ENCODE data around the gene PAFAH1B2.

Gene PAFAH1B2

DNA sequence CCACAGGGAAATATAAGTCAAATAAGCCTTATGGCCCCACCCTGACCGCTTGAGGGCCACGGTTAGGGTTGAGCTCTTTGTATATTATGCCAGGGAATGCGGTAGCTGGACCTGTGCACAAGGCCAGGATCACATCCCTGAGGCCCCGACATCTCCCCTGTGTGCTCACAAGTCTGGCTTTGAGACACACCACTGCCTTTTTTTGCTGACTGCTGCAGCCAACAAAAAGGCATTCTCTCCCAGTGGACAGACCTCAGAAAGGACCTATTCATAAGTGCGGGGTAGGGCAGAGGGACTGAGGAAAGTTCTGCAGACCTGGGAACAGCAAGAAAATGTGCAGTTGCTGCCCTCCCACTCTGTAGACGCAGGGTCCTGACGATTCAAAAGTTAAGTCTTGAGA, 31.0 kb downstream of the PAFAH1B2 start:
- no peaks in the 10 kb centered on the region for H4K20me1 ChIP-seq (ENCODE audit: low read depth, low read length)
- H3K27ac ChIP-seq (ENCODE audit: low read depth, low read length): no peak overlapping the region
- no peaks in the 10 kb centered on the region for H3K27me3 ChIP-seq (ENCODE audit: low read length)
- TF ChIP-seq CTCF (IDR thresholded peaks at IDR 0.05; ENCODE audit: insufficient read depth, low read length, poor library complexity, severe bottlenecking) (no peak), EZH2phosphoT487 (conservative IDR thresholded peaks at IDR 0.05; ENCODE audit: low read length) (no peak)
- H2AFZ ChIP-seq (ENCODE audit: low read depth, low read length, severe bottlenecking): no peak overlapping the region
- H3K9ac ChIP-seq (ENCODE audit: low read length): no peak overlapping the region
- H3K36me3 ChIP-seq (ENCODE audit: low read length): no peaks in the 10 kb centered on the region
- no peaks in the 10 kb centered on the region for H3K9me2 ChIP-seq (replicated peaks; ENCODE audit: insufficient read depth, low read length)
- H3K9me3 ChIP-seq (ENCODE audit: insufficient read depth, low read length): no peaks in the 10 kb centered on the region
- peaks cover 3% of the 10 kb centered on the region; the same call in 1 of the 2 replicates for H3F3A ChIP-seq (ENCODE audit: insufficient read depth)
- H3K79me2 ChIP-seq (ENCODE audit: insufficient read depth, low read length): no peaks in the 10 kb centered on the region
- H3K4me2 ChIP-seq (ENCODE audit: low read depth, low read length, poor library complexity, severe bottlenecking): no peak overlapping the region
- H3K4me3 ChIP-seq (ENCODE audit: insufficient read depth, low read length, poor library complexity, severe bottlenecking): no peak overlapping the region

GRCh38 chr11:117175781-117176180, 31.7 kb downstream of the PAFAH1B2 start:
- Histone ChIP-seq H3K27me3 (ENCODE audit: low read length) (no peaks in the 10 kb centered on the region), H4K20me1 (ENCODE audit: low read depth, low read length) (no peaks in the 10 kb centered on the region), H3K9ac (ENCODE audit: low read length) (no peak overlapping the region), H3K4me3 (ENCODE audit: insufficient read depth, low read length, poor library complexity, severe bottlenecking) (no peak overlapping the region), H2AFZ (ENCODE audit: low read depth, low read length, severe bottlenecking) (no peak overlapping the region), H3K9me2 (replicated peaks; ENCODE audit: insufficient read depth, low read length) (no peaks in the 10 kb centered on the region), H3K79me2 (ENCODE audit: insufficient read depth, low read length) (no peaks in the 10 kb centered on the region), H3K27ac (ENCODE audit: low read depth, low read length) (no peak overlapping the region), H3K36me3 (ENCODE audit: low read length) (no peaks in the 10 kb centered on the region), H3K4me2 (ENCODE audit: low read depth, low read length, poor library complexity, severe bottlenecking) (no peak overlapping the region), H3K9me3 (ENCODE audit: insufficient read depth, low read length) (no peaks in the 10 kb centered on the region), H3F3A (ENCODE audit: insufficient read depth) (peaks cover 3% of the 10 kb centered on the region; the same call in 1 of the 2 replicates)
- TF ChIP-seq EZH2phosphoT487 (conservative IDR thresholded peaks at IDR 0.05; ENCODE audit: low read length) (no peak), CTCF (IDR thresholded peaks at IDR 0.05; ENCODE audit: insufficient read depth, low read length, poor library complexity, severe bottlenecking) (no peak)

DNA sequence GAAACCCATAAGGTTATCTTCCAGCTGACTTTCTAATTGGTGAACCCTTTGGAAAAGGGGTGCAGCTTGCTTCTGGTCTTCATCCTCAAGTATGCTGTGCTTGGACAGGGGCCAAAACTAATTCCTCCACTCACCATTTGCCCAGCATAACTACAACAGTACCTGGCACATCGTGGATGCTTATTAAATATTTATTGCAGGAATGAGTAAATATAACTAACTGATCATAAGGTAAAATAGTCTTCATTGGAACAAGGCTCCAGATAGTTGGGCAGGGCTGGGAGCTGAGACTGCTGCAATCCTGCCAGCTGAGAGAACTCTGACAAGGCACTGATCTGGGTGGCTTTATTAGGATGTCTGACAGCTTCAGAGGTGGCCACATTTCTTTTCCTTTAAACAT, 32.1 kb downstream of the PAFAH1B2 start:
- H2AFZ ChIP-seq (ENCODE audit: low read depth, low read length, severe bottlenecking): no peak overlapping the region
- H3F3A ChIP-seq (ENCODE audit: insufficient read depth): peaks cover 3% of the 10 kb centered on the region; the same call in 1 of the 2 replicates
- no peaks in the 10 kb centered on the region for H3K9me2 ChIP-seq (replicated peaks; ENCODE audit: insufficient read depth, low read length)
- TF ChIP-seq CTCF (IDR thresholded peaks at IDR 0.05; ENCODE audit: insufficient read depth, low read length, poor library complexity, severe bottlenecking) (no peak), EZH2phosphoT487 (conservative IDR thresholded peaks at IDR 0.05; ENCODE audit: low read length) (no peak)
- H3K9me3 ChIP-seq (ENCODE audit: insufficient read depth, low read length): no peaks in the 10 kb centered on the region
- H3K27ac ChIP-seq (ENCODE audit: low read depth, low read length): no peak overlapping the region
- no peak overlapping the region for H3K4me3 ChIP-seq (ENCODE audit: insufficient read depth, low read length, poor library complexity, severe bottlenecking)
- no peaks in the 10 kb centered on the region for H3K36me3 ChIP-seq (ENCODE audit: low read length)
- no peaks in the 10 kb centered on the region for H3K27me3 ChIP-seq (ENCODE audit: low read length)
- no peak overlapping the region for H3K9ac ChIP-seq (ENCODE audit: low read length)
- H3K4me2 ChIP-seq (ENCODE audit: low read depth, low read length, poor library complexity, severe bottlenecking): no peak overlapping the region
- no peaks in the 10 kb centered on the region for H3K79me2 ChIP-seq (ENCODE audit: insufficient read depth, low read length)
- H4K20me1 ChIP-seq (ENCODE audit: low read depth, low read length): no peaks in the 10 kb centered on the region

All from SU-DHL-6 (cell line).